Erythroblast (primary cell): ENCODE results near the gene SH2B2.

Experiments
- GATA1 ChIP-seq: IDR thresholded peaks from 2 replicates; pipeline ENCODE4 v1.6.1; 2011; ENCODE audit warnings: low read depth, mild to moderate bottlenecking, control low read depth, low read length, moderate library complexity
- POLR2A ChIP-seq: IDR thresholded peaks from 2 replicates; pipeline ENCODE4 v1.6.1; 2011; ENCODE audit warnings: mild to moderate bottlenecking, low read length

- TF ChIP-seq POLR2A (no peak), GATA1 (no peak)
Observed at GRCh38 chr7:102283477-102284189, 3.0 kb upstream of the SH2B2 start.
